ENCODE data around the gene CSTF2T. TPM values are rescaled to one million over a fixed set of nuclear protein-coding genes. Genes with fewer than 3 reads are reported as not detected.

CSTF2T gene
- total RNA-seq, 1 experiment from 2014 or later: 27.5 TPM

GRCh38 chr10:51706225-51706624, 6.8 kb upstream of the CSTF2T start (continued):
- no peak for TF ChIP-seq AR (CRISPR knock-in tag; IDR thresholded peaks at IDR 0.05)

- DNase-seq (ENCODE audit: low spot score): no peak
- Mint-ChIP-seq H3K27me3 (ENCODE audit: low read depth) (no peaks in the 10 kb centered on the region), H3K36me3 (no peaks in the 10 kb centered on the region), H3K4me3 (no peak overlapping the region), H3K4me1 (peaks cover 26% of the 10 kb centered on the region), H3K9me3 (peaks cover 3% of the 10 kb centered on the region; the same call in 1 of the 2 replicates), H3K27ac (no peak overlapping the region)
- CTCF ChIA-PET: interaction anchor here (0.7 kb wide), 1 partner anchor 298 kb away, joined by 4 read pairs; no protein-coding TSS in a partner anchor
- POLR2A ChIA-PET: no interaction called here
- TF ChIP-seq RELA (CRISPR knock-in tag; IDR thresholded peaks at IDR 0.05; ENCODE audit: borderline replicate concordance) (no peak), ZBTB21 (CRISPR knock-in tag; IDR thresholded peaks at IDR 0.05; ENCODE audit: borderline replicate concordance) (no peak), IRF2 (CRISPR knock-in tag; IDR thresholded peaks at IDR 0.05; ENCODE audit: borderline replicate concordance, low read depth) (no peak), ATF6 (CRISPR knock-in tag; IDR thresholded peaks at IDR 0.05) (no peak), ZNF138 (CRISPR knock-in tag; conservative IDR thresholded peaks at IDR 0.05) (no peak), TP53 (CRISPR knock-in tag; IDR thresholded peaks at IDR 0.05) (no peak), ATF1 (CRISPR knock-in tag; IDR thresholded peaks at IDR 0.05) (no peak), NR3C1 (CRISPR knock-in tag; conservative IDR thresholded peaks at IDR 0.05; ENCODE audit: low read depth) (no peak), CTCF (IDR thresholded peaks at IDR 0.05) (no peak), NFATC4 (CRISPR knock-in tag; IDR thresholded peaks at IDR 0.05) (no peak), CDX4 (CRISPR knock-in tag; IDR thresholded peaks at IDR 0.05; ENCODE audit: borderline replicate concordance) (no peak), NR2C2 (CRISPR knock-in tag; IDR thresholded peaks at IDR 0.05) (no peak), ZNF416 (CRISPR knock-in tag; IDR thresholded peaks at IDR 0.05) (no peak), ZNF121 (CRISPR knock-in tag; IDR thresholded peaks at IDR 0.05) (no peak), GABPB1 (CRISPR knock-in tag; IDR thresholded peaks at IDR 0.05) (no peak), ZSCAN18 (CRISPR knock-in tag; IDR thresholded peaks at IDR 0.05) (no peak), ZNF281 (CRISPR knock-in tag; IDR thresholded peaks at IDR 0.05) (no peak)
- ATAC-seq: no peak
Observed at GRCh38 chr10:51705774-51706173, 6.4 kb upstream of the CSTF2T start.

Data from WTC11 (cell line).